ENCODE data around the gene GNG11.

GRCh38 chr7:93894966-93895640, 26.4 kb upstream of the GNG11 start:
- TF ChIP-seq CTCF (IDR thresholded peaks at IDR 0.05; ENCODE audit: low read depth, low read length, poor library complexity, severe bottlenecking) (no peak), EZH2phosphoT487 (IDR thresholded peaks at IDR 0.05; ENCODE audit: borderline replicate concordance, low read length) (no peak)

All from DOHH2 (cell line).